HG03097 (cell line): Measurements from ENCODE around the gene WDFY4.

ENCODE experiments used
- ATAC-seq: cut with Tn5 transposase; IDR thresholded peaks from one replicate; pipeline ENCODE4 v1.9.1; 2021; ENCODE audit not compliant: unreplicated experiment, low FRiP score

The WDFY4 gene

GRCh38 chr10:48805848-48806247, 121.2 kb downstream of the WDFY4 start:
- ATAC-seq: no peak

GRCh38 chr10:48806342-48806741, 121.7 kb downstream of the WDFY4 start:
- ATAC-seq: no peak

- ATAC-seq: no peak
Observed at GRCh38 chr10:48807791-48808470, 123.3 kb downstream of the WDFY4 start.

GRCh38 chr10:48809261-48809660, 124.6 kb downstream of the WDFY4 start:
- no peak for ATAC-seq

GRCh38 chr10:48811461-48811860, 126.8 kb downstream of the WDFY4 start:
- ATAC-seq: no peak

- no peak for ATAC-seq
Observed at GRCh38 chr10:48811917-48812316, 127.2 kb downstream of the WDFY4 start.

- ATAC-seq: no peak
Observed at GRCh38 chr10:48813291-48813690, 128.6 kb downstream of the WDFY4 start.

GRCh38 chr10:48813825-48814224, 129.2 kb downstream of the WDFY4 start:
- no peak for ATAC-seq

GRCh38 chr10:48814933-48815332, 130.3 kb downstream of the WDFY4 start:
- ATAC-seq: no peak

GRCh38 chr10:48817141-48817540, 132.5 kb downstream of the WDFY4 start:
- no peak for ATAC-seq

GRCh38 chr10:48818081-48818480, 133.4 kb downstream of the WDFY4 start:
- ATAC-seq: no peak

- ATAC-seq: no peak
Observed at GRCh38 chr10:48818861-48819520, 134.3 kb downstream of the WDFY4 start.

GRCh38 chr10:48819783-48820182, 135.1 kb downstream of the WDFY4 start:
- ATAC-seq: no peak

- no peak for ATAC-seq
Observed at GRCh38 chr10:48820231-48820630, 135.6 kb downstream of the WDFY4 start.

- ATAC-seq: no peak
Observed at GRCh38 chr10:48820699-48821098, 136.0 kb downstream of the WDFY4 start.

GRCh38 chr10:48821111-48821510, 136.4 kb downstream of the WDFY4 start:
- ATAC-seq: no peak

GRCh38 chr10:48821692-48822091, 137.0 kb downstream of the WDFY4 start:
- ATAC-seq: no peak

GRCh38 chr10:48833674-48834073, 149.0 kb downstream of the WDFY4 start:
- no peak for ATAC-seq

GRCh38 chr10:48834189-48834965, 149.7 kb downstream of the WDFY4 start:
- ATAC-seq: no peak

GRCh38 chr10:48835781-48836180, 151.1 kb downstream of the WDFY4 start:
- ATAC-seq: no peak

- no peak for ATAC-seq
Observed at GRCh38 chr10:48836605-48837004, 151.9 kb downstream of the WDFY4 start.

- no peak for ATAC-seq
Observed at GRCh38 chr10:48838834-48839233, 154.2 kb downstream of the WDFY4 start.
